A549 (cell line): ENCODE results near the gene AQP2. TPM values are rescaled to one million over a fixed set of nuclear protein-coding genes. Genes with fewer than 3 reads are reported as not detected.

Experiments
- ATAC-seq, 2 experiments: fragments of 200-7000 bp in 1 of 2; fragments of >200 bp in 1 of 2; cut with Nextera tagmentation in 1 of 2; cut with Tn5 transposase in 1 of 2; 3 replicates each; pipeline versions ENCODE4 v1.8.0 to v1.9.1; 2018 to 2020; ENCODE audit warnings: mild to moderate bottlenecking in 1 of 2, moderate library complexity in 1 of 2
- CTCF ChIA-PET: fragments of 300-600 bp; sonication (Branson Sonifier 250); formaldehyde crosslinking; extraction: SDS; loops from one replicate; lab custom pipeline; 2021; ENCODE audit warnings: antibody characterized with exemption, inconsistent platforms; lab: Yijun Ruan, JAX
- POLR2A ChIA-PET: fragments of 350-600 bp; formaldehyde crosslinking; extraction: SDS; loops from one replicate; lab custom pipeline; 2021; ENCODE audit warnings: antibody characterized with exemption, inconsistent platforms; lab: Yijun Ruan, JAX
- DNase-seq, 2 experiments: peaks; one replicate each; pipeline versions ENCODE4 v3.0.0 to v3.0.0-alpha.2; 2011 to 2016; ENCODE audit warnings: low read depth in 1 of 2, low spot score in 1 of 2
- FAIRE-seq: peaks from 2 replicates; lab custom pipeline; 2011; peaks lifted over from hg19 to GRCh38; lab: Jason Lieb, UNC
- H3K27ac ChIP-seq, 2 experiments: fragments of >200 bp; sonication (Bioruptor Twin); formaldehyde crosslinking; 3 replicates each; pipeline ENCODE4 v1.5.1; 2016 to 2017
- H3K4me1 ChIP-seq: fragments of >200 bp; sonication (Bioruptor Twin); formaldehyde crosslinking; 3 replicates; pipeline ENCODE4 v1.6.1; 2016
- H3K4me2 ChIP-seq: fragments of >200 bp; sonication (Bioruptor Twin); formaldehyde crosslinking; 3 replicates; pipeline ENCODE4 v1.6.1; 2016
- H3K4me3 ChIP-seq: fragments of >200 bp; sonication (Bioruptor Twin); formaldehyde crosslinking; 3 replicates; pipeline ENCODE4 v1.5.1; 2016
- H3K9me3 ChIP-seq: fragments of >200 bp; sonication (Bioruptor Twin); formaldehyde crosslinking; 3 replicates; pipeline ENCODE4 v1.6.1; 2016
- CBX2 ChIP-seq: fragments of 200-600 bp; sonication (generic); IDR thresholded peaks from 2 replicates; pipeline ENCODE4 v1.6.1; 2016; ENCODE audit warnings: low read depth, mild to moderate bottlenecking, borderline replicate concordance
- E2F6 ChIP-seq: IDR thresholded peaks from 2 replicates; pipeline ENCODE4 v1.6.1; 2012; ENCODE audit warnings: low read depth, borderline replicate concordance
- EP300 ChIP-seq, 2 experiments: fragments of >200 bp; sonication (Bioruptor Twin); formaldehyde crosslinking; IDR thresholded peaks; 2 replicates in 1 of 2; 3 replicates in 1 of 2; pipeline ENCODE4 v1.6.1; 2016 to 2017
- GATA3 ChIP-seq: IDR thresholded peaks from 2 replicates; pipeline ENCODE4 v1.6.1; 2012; ENCODE audit warnings: borderline replicate concordance
- JUN ChIP-seq, 2 experiments: fragments of >200 bp; sonication (Bioruptor Twin); formaldehyde crosslinking; IDR thresholded peaks; 2 replicates in 1 of 2; 3 replicates in 1 of 2; pipeline ENCODE4 v1.6.1; 2016 to 2017
- MAFK ChIP-seq: fragments of 450-650 bp; IDR thresholded peaks from 2 replicates; pipeline ENCODE4 v1.6.1; 2014; ENCODE audit not compliant: partially characterized antibody
- MYC ChIP-seq: IDR thresholded peaks from 2 replicates; pipeline ENCODE4 v1.6.1; 2012; ENCODE audit warnings: mild to moderate bottlenecking, inconsistent platforms, low read length, improper control_type of control experiment, borderline replicate concordance
- PHF8 ChIP-seq: fragments of 200-600 bp; sonication (generic); IDR thresholded peaks from 2 replicates; pipeline ENCODE4 v1.6.1; 2016; ENCODE audit warnings: low read depth, mild to moderate bottlenecking, antibody characterized with exemption, moderate library complexity, borderline replicate concordance
- POLR2A ChIP-seq: IDR thresholded peaks from 2 replicates; pipeline ENCODE4 v1.6.1; 2012; ENCODE audit warnings: mild to moderate bottlenecking, low read length
- REST ChIP-seq: fragments of 200-600 bp; sonication (generic); IDR thresholded peaks from 2 replicates; pipeline ENCODE4 v1.6.1; 2016; ENCODE audit warnings: antibody characterized with exemption, mild to moderate bottlenecking, moderate library complexity
- RNF2 ChIP-seq: fragments of 200-600 bp; sonication (generic); IDR thresholded peaks from 2 replicates; pipeline ENCODE4 v1.6.1; 2016; ENCODE audit warnings: low read depth, mild to moderate bottlenecking, antibody characterized with exemption, moderate library complexity, borderline replicate concordance
- TFCP2L1 ChIP-seq: fragments of 250-450 bp; sonication (Bioruptor Pico); IDR thresholded peaks from 2 replicates; pipeline ENCODE4 v1.5.0; 2021; ENCODE audit warnings: mild to moderate bottlenecking
- TP53 ChIP-seq: fragments of 250-450 bp; sonication (Bioruptor Pico); IDR thresholded peaks from 2 replicates; pipeline ENCODE4 v1.5.0; 2021; ENCODE audit warnings: mild to moderate bottlenecking, moderate library complexity
- USF2 ChIP-seq: fragments of 450-650 bp; IDR thresholded peaks from 2 replicates; pipeline ENCODE4 v1.6.1; 2014; ENCODE audit warnings: antibody characterized with exemption
- ZC3H11A ChIP-seq: fragments of 450-650 bp; IDR thresholded peaks from 2 replicates; pipeline ENCODE4 v1.6.1; 2014; ENCODE audit warnings: antibody characterized with exemption, mild to moderate bottlenecking
- WGBS: methylation state at CpG from one replicate; pipeline ENCODE4 v1.1.6; 2017; ENCODE audit errors: missing lambda C conversion rate; 5-methylcytosine and 5-hydroxymethylcytosine counted together
- polyA plus RNA-seq, 4 experiments: library from polyadenylated mRNA; depleted of rRNA in 3 of 4; stranded (reverse); fragments of >200 nt; fragmentation: RNase III in 1 of 4; extraction: RNeasy Plus Mini Kit Qiagen cat#74134 plus additional on column Dnase treatment in 1 of 4; gene quantifications; 2 replicates in 3 of 4; 3 replicates in 1 of 4; pipeline ENCODE4 v1.2.3, GENCODE V29; 2011 to 2017
- TF ChIP-seq, protein P1 (sequence below): fragments of >200 bp; sonication (Bioruptor Twin); formaldehyde crosslinking; IDR thresholded peaks from 2 replicates; pipeline ENCODE4 v1.6.1; 2016
- TF ChIP-seq, protein P2 (sequence below): fragments of 150-350 bp; IDR thresholded peaks from 2 replicates; pipeline ENCODE4 v1.6.1; 2014; ENCODE audit warnings: low read depth, mild to moderate bottlenecking, low read length

Gene AQP2
- polyA plus RNA-seq, 2 of the 4 experiments (the other 2 are of a cell fraction) = not detected

- H3K4me3 ChIP-seq = no peak overlapping the region
- H3K27ac ChIP-seq = no peak overlapping the region
- ATAC-seq (no peak), FAIRE-seq (no peak), DNase-seq (no peak)
- CTCF ChIA-PET = interaction anchor here (1.0 to 1.1 kb wide), 2 partner anchors 43 to 133 kb away, joined by 3 to 4 read pairs; no protein-coding TSS in a partner anchor
- WGBS = 73% methylated on average over 15 of the region's 15 CpGs
- H3K4me2 ChIP-seq = no peak overlapping the region
- TF ChIP-seq MAFK (peak; percentile 62), RNF2 (no peak), PHF8 (no peak)
- POLR2A ChIA-PET = no interaction called here
- no peaks in the 10 kb centered on the region for H3K4me1 ChIP-seq
- H3K9me3 ChIP-seq = no peaks in the 10 kb centered on the region
These were observed 26.5 kb upstream of the AQP2 start for GRCh38 chr12:49923880-49924556.

- no peak overlapping the region for H3K4me2 ChIP-seq
- TF ChIP-seq GATA3 (no peak), POLR2A (no peak), ZC3H11A (no peak), JUN (IDR thresholded peaks at IDR 0.05) (no peak), CBX2 (no peak), TP53 (CRISPR knock-in tag) (no peak), RNF2 (no peak), EP300 (IDR thresholded peaks at IDR 0.05) (no peak), REST (no peak), USF2 (no peak), MYC (no peak), TFCP2L1 (CRISPR knock-in tag) (no peak), E2F6 (no peak)
- TF ChIP-seq, protein P1, sequence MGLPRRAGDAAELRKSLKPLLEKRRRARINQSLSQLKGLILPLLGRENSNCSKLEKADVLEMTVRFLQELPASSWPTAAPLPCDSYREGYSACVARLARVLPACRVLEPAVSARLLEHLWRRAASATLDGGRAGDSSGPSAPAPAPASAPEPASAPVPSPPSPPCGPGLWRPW = no peak
- TF ChIP-seq, protein P2, sequence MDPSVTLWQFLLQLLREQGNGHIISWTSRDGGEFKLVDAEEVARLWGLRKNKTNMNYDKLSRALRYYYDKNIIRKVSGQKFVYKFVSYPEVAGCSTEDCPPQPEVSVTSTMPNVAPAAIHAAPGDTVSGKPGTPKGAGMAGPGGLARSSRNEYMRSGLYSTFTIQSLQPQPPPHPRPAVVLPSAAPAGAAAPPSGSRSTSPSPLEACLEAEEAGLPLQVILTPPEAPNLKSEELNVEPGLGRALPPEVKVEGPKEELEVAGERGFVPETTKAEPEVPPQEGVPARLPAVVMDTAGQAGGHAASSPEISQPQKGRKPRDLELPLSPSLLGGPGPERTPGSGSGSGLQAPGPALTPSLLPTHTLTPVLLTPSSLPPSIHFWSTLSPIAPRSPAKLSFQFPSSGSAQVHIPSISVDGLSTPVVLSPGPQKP = no peak
- H3K4me1 ChIP-seq = no peaks in the 10 kb centered on the region
- no peaks in the 10 kb centered on the region for H3K9me3 ChIP-seq
- CTCF ChIA-PET = no interaction called here
- no peak overlapping the region for H3K27ac ChIP-seq
- no peak for FAIRE-seq
- POLR2A ChIA-PET = no interaction called here
- H3K4me3 ChIP-seq = no peak overlapping the region
- WGBS = 80% methylated on average over 7 of the region's 7 CpGs
- ATAC-seq = no peak
- DNase-seq = no peak
These were observed 25.8 kb upstream of the AQP2 start for GRCh38 chr12:49924628-49925246.
